ENCODE data around the gene NFATC3. TPM values are rescaled to one million over a fixed set of nuclear protein-coding genes. Genes with fewer than 3 reads are reported as not detected.

The NFATC3 gene
- total and polyA plus RNA-seq, 2 of the 8 experiments (the other 6 are each of a cell fraction or from before 2014, with no cell fraction given), result 17.6 to 34.5 TPM

DNA sequence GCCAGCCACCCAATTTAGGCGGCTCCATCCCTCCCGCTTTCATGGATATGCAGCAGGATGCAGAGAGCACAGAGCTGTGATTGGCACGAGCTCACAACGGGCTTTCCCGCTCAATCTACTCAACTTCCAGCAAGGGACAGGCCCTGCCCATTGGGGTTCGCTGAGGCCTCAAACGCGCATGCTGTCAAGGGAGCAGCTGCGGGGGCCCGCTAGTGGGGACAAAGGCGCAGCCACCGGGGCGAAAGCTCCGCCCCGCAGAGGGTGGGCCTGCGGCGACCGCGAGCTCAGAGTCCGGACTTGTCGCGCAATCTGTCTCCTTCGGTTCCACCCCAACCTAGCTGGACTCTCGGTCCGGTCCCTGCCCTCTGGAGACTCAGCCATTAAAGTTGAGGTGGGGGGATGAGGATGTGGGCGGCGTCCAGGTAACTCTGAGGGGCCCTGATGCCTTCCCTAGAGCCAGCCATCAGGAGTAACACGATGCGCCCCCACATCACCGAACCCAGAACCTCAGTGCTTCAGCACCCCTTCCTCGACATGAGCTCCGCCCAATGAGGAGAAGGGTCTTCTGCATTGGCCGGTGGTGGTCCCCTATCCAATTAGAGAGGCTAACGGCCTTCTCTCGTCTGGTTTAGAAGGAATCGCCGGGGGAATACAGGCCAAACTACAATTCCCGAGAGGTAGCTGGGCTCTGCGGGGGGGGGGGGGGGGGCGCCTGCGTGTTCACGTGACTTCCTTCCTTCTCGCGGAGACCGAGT lies 489 bp upstream of the NFATC3 start:
- Histone ChIP-seq H4K8ac (ENCODE audit: extremely low read depth, insufficient read depth, low read length) (peak overlapping the region; percentile 93), H3K4me3 (ENCODE audit: extremely low read depth in 1 of 4, insufficient read depth in 2 of 4, low read depth in 3 of 4, low read length in 4 of 4) (peak overlapping the region; percentile 57 to 91 (median 83)), H2BK15ac (ENCODE audit: low read length) (no peak overlapping the region), H3K23ac (ENCODE audit: insufficient read length) (no peak overlapping the region), H2BK20ac (ENCODE audit: low read length) (no peak overlapping the region), H3K56ac (replicated peaks; ENCODE audit: insufficient read length, low read depth, low read length) (peak overlapping the region; percentile 83), H3K9ac (replicated peaks in 1 of 4; ENCODE audit: extremely low read depth in 1 of 4, low read depth in 3 of 4, low read length in 3 of 4) (peak overlapping the region; percentile 56 to 91 (median 81)), H3K18ac (ENCODE audit: extremely low read depth, low read length) (peak overlapping the region; percentile 97), H3K4me1 (replicated peaks in 1 of 4; ENCODE audit: control insufficient read depth in 3 of 4, insufficient read depth in 4 of 4, low read length in 3 of 4) (peaks cover 0 to 11% (median 6%) of the 10 kb centered on the region in 4 experiments; a peak in 6 of 7 replicates), H2BK120ac (replicated peaks; ENCODE audit: low read depth, low read length) (peak overlapping the region; percentile 59), H4K5ac (ENCODE audit: insufficient read length, low read depth, low read length) (peak overlapping the region; percentile 97), H3K27ac (ENCODE audit: low read depth, low read length) (peak overlapping the region; percentile 89), H3K23me2 (ENCODE audit: low read depth, low read length) (peaks cover 10% of the 10 kb centered on the region), H2BK5ac (ENCODE audit: low read depth, low read length) (peak overlapping the region; percentile 94; the same call in 1 of the 2 replicates), H4K91ac (replicated peaks; ENCODE audit: insufficient read length, low read length) (peak overlapping the region; percentile 70), H3K14ac (ENCODE audit: insufficient read length) (no peak overlapping the region), H3K79me1 (ENCODE audit: low read depth, low read length) (peaks cover 4% of the 10 kb centered on the region; the same call in 1 of the 2 replicates), H4K20me1 (replicated peaks in 1 of 2; ENCODE audit: control insufficient read depth in 1 of 2, insufficient read depth in 2 of 2, low read length in 2 of 2) (peaks cover 2 to 4% of the 10 kb centered on the region in 2 experiments), H3K27me3 (replicated peaks in 1 of 4; ENCODE audit: control insufficient read depth in 3 of 4, extremely low read depth in 1 of 4, insufficient read depth in 3 of 4, low read length in 3 of 4) (no peaks in the 10 kb centered on the region), H3K4me2 (ENCODE audit: insufficient read depth in 1 of 2, low read depth in 2 of 2, low read length in 2 of 2) (peak overlapping the region; percentile 85 to 87), H3K4ac (replicated peaks; ENCODE audit: insufficient read length, low read depth, low read length) (no peak overlapping the region), H2AK5ac (ENCODE audit: low read depth, low read length) (no peak overlapping the region; the same call in 1 of the 2 replicates), H2BK12ac (ENCODE audit: low read depth, low read length) (peak overlapping the region; percentile 91; the same call in 1 of the 2 replicates), H2AFZ (ENCODE audit: low read length) (peak overlapping the region; percentile 87), H3K79me2 (ENCODE audit: control insufficient read depth in 1 of 2, insufficient read depth in 2 of 2, low read length in 2 of 2) (peaks cover 4 to 39% of the 10 kb centered on the region in 2 experiments; a peak in 3 of 4 replicates), H3K36me3 (ENCODE audit: control insufficient read depth in 2 of 4, insufficient read depth in 4 of 4, low read length in 3 of 4) (no peaks in the 10 kb centered on the region), H3K9me3 (ENCODE audit: insufficient read depth in 2 of 2, low read depth in 1 of 2, low read length in 1 of 2) (no peaks in the 10 kb centered on the region)
- 1% methylated on average over 37 of the region's 45 CpGs; no CpG with 5 or more reads in 1 of the 2 experiments for whole genome bisulfite sequencing, 2 experiments (ENCODE audit: extremely low coverage in 1 of 2, insufficient coverage in 1 of 2, insufficient read length in 1 of 2, insufficient replicate concordance in 2 of 2, low coverage in 1 of 2, low lambda C conversion rate in 2 of 2, missing lambda C conversion rate in 1 of 2)
- ChIA-PET CTCF (ENCODE audit: partially characterized antibody) (interaction anchor here (0.5 to 4.1 kb wide), 22 partner anchors 9 to 570 kb away, joined by 3 to 32 read pairs (median 4); no protein-coding TSS in a partner anchor), POLR2A (ENCODE audit: partially characterized antibody) (interaction anchor here (0.8 to 3.6 kb wide), 22 partner anchors 9 to 278 kb away, joined by 3 to 61 read pairs (median 5); partner anchors contain the start of genes DDX28, DUS2, ESRP2 and LCAT)
- peak; percentile 77 to 89 for DNase-seq (ENCODE audit: low read depth in 1 of 2, low spot score in 2 of 2)
- no peak for FAIRE-seq
- TF ChIP-seq HDAC2 (IDR thresholded peaks at IDR 0.05; ENCODE audit: borderline replicate concordance in 1 of 2, low read depth in 2 of 2, low read length in 2 of 2) (peak in 1 of 2 experiments; percentile 78; a peak in 1 of 4 replicates), TAF1 (IDR thresholded peaks at IDR 0.05; ENCODE audit: low read depth, low read length) (peak; percentile 67), BRCA1 (IDR thresholded peaks at IDR 0.05; ENCODE audit: low read depth, low read length) (no peak), ZNF274 (IDR thresholded peaks at IDR 0.05; ENCODE audit: borderline replicate concordance, extremely low read depth, low read length) (no peak), JUND (IDR thresholded peaks at IDR 0.05; ENCODE audit: low read length) (no peak), CBX8 (IDR thresholded peaks at IDR 0.05; ENCODE audit: borderline replicate concordance, low read depth, low read length) (no peak), RNF2 (IDR thresholded peaks at IDR 0.05; ENCODE audit: borderline replicate concordance, low read depth, low read length, missing control alignments, poor library complexity, severe bottlenecking) (no peak), ASH2L (IDR thresholded peaks at IDR 0.05; ENCODE audit: low read length) (peak; percentile 69), EGR1 (IDR thresholded peaks at IDR 0.05; ENCODE audit: borderline replicate concordance, low read depth, low read length) (no peak)
- TF ChIP-seq, protein P1, sequence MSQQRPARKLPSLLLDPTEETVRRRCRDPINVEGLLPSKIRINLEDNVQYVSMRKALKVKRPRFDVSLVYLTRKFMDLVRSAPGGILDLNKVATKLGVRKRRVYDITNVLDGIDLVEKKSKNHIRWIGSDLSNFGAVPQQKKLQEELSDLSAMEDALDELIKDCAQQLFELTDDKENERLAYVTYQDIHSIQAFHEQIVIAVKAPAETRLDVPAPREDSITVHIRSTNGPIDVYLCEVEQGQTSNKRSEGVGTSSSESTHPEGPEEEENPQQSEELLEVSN (IDR thresholded peaks at IDR 0.05), result peak; percentile 97

Measured in H1 (cell line).